Fibroblast of gingiva (primary cell): ENCODE data around the gene TRIM60.
"Not testable (repeated sequence)": the region's sequence is repeated elsewhere in the genome, so short reads cannot be mapped to it uniquely, and the experiment has no call there.

Experiments used
- DNase-seq: peaks from one replicate; pipeline ENCODE4 v3.0.0-alpha.2; 2011; ENCODE audit warnings: low read depth

TRIM60 gene

GRCh38 chr4:165053645-165054044, 21.8 kb downstream of the TRIM60 start, which contains the start of gene TRIM75:
TSS of gene TRIM75 (plus strand) at chr4:165053866. CDS start at chr4:165059148, 5,282 bp downstream.
- DNase-seq: no peak

- DNase-seq: no peak
Measured at GRCh38 chr4:165055601-165056000, 23.8 kb downstream of the TRIM60 start.

GRCh38 chr4:165058666-165059065, 26.9 kb downstream of the TRIM60 start:
- DNase-seq: no peak

- no peak for DNase-seq
Measured at GRCh38 chr4:165059386-165059785, 27.6 kb downstream of the TRIM60 start.

GRCh38 chr4:165060938-165061337, 29.1 kb downstream of the TRIM60 start:
- DNase-seq: no peak

GRCh38 chr4:165070560-165070959, 38.8 kb downstream of the TRIM60 start:
- no peak for DNase-seq

GRCh38 chr4:165073346-165073745, 41.5 kb downstream of the TRIM60 start:
- DNase-seq: not testable (repeated sequence)

GRCh38 chr4:165077034-165077578, 45.3 kb downstream of the TRIM60 start:
- DNase-seq: no peak

- DNase-seq: no peak
Measured at GRCh38 chr4:165079476-165079875, 47.7 kb downstream of the TRIM60 start.

GRCh38 chr4:165084787-165085186, 53.0 kb downstream of the TRIM60 start:
- DNase-seq: not testable (repeated sequence)

- DNase-seq: peak; percentile 7
Measured at GRCh38 chr4:165085946-165086345, 54.1 kb downstream of the TRIM60 start.

GRCh38 chr4:165088366-165088765, 56.6 kb downstream of the TRIM60 start:
- DNase-seq: no peak
